ENCODE data around the gene KLHL28.
A peak's percentile ranks its signal among the peaks of the same experiment; 100 is the strongest.

Gene KLHL28

DNA sequence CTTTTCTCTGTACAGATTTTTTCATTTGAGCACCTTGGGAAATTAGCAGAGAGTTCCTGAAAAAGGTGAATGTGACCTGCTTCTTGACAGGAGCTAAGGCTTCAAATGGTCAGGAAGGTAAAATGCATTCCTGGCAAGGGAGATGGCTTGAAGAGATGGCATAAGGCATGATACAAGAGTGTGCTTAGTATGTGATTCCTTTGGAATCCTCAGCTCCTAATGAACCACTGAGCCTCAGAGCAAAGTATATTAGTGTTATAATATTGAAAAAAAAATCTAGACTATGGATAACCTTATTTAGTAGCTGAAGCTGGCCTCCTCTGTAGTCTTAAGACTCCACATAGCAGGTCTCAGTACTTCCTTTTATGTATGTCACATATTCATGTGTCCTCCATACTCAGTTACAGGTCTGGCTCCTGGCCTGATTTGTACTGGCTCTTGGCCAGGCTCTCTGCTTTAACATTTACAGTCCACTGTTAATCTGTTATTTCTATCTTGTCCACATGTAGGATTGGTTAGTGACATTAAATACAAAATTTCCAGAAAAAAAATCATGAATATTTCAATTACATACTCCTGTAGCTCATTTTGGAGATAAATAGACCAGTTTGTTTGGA is 18.1 kb upstream of the KLHL28 start:
- Histone ChIP-seq H3K27me3 (ENCODE audit: control insufficient read depth in 1 of 2, insufficient read depth in 2 of 2, low read length in 2 of 2) (no peaks in the 10 kb centered on the region), H3K9ac (ENCODE audit: low read depth in 1 of 2, low read length in 2 of 2) (no peak overlapping the region), H3K27ac (ENCODE audit: low read depth, low read length) (no peak overlapping the region), H3K36me3 (ENCODE audit: control insufficient read depth in 1 of 2, insufficient read depth in 2 of 2, low read length in 2 of 2) (no peaks in the 10 kb centered on the region), H3K4me3 (ENCODE audit: low read depth in 1 of 2, low read length in 2 of 2) (no peak overlapping the region), H3K4me1 (ENCODE audit: control insufficient read depth in 1 of 2, insufficient read depth in 2 of 2, low read length in 2 of 2) (no peaks in the 10 kb centered on the region), H3K9me3 (ENCODE audit: control insufficient read depth in 1 of 2, low read length in 2 of 2) (no peaks in the 10 kb centered on the region)

DNA sequence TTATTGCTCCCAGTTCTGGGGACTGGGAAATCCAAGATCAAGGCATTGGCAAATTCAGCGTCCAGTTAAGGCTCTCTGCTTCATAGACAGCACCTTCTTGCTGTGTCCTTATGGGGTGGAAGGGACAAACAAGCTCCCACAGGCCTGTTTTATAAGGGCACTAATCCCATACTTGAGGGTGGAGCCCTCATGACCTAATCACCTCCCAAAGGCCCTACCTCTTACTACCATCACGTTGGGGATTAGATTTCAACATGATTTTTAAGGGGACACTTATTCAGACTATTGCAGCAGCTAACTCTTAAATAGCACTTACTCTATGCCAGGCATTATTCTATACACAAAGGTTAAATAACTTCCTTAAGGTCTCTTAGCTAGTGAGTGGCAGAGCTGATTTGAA is 17.5 kb upstream of the KLHL28 start:
- no peaks in the 10 kb centered on the region for H3K9me3 ChIP-seq (ENCODE audit: control insufficient read depth in 1 of 2, low read length in 2 of 2)
- no peaks in the 10 kb centered on the region for H3K36me3 ChIP-seq (ENCODE audit: control insufficient read depth in 1 of 2, insufficient read depth in 2 of 2, low read length in 2 of 2)
- no peaks in the 10 kb centered on the region for H3K4me1 ChIP-seq (ENCODE audit: control insufficient read depth in 1 of 2, insufficient read depth in 2 of 2, low read length in 2 of 2)
- H3K4me3 ChIP-seq (ENCODE audit: low read depth in 1 of 2, low read length in 2 of 2): no peak overlapping the region
- no peak overlapping the region for H3K27ac ChIP-seq (ENCODE audit: low read depth, low read length)
- H3K27me3 ChIP-seq (ENCODE audit: control insufficient read depth in 1 of 2, insufficient read depth in 2 of 2, low read length in 2 of 2): no peaks in the 10 kb centered on the region
- H3K9ac ChIP-seq (ENCODE audit: low read depth in 1 of 2, low read length in 2 of 2): no peak overlapping the region

DNA sequence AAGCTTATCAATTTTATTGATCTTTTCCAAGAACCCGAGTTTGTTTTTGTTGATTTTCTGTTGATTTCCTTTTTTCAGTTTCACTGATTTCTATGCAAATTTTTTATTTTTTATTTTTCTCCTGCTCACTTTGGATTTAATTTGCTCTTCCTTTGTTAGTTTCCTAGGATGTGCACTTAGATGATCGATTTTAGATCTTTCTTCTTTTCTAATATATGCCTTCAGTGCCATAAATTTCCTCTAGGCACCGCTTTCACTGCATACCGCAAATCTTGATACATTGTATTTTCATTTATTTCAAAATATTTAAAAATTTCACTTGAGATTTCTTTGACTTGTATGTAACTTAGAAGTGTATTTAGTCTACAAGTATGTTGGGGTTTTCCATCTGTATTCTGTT is 9.7 kb upstream of the KLHL28 start:
- Histone ChIP-seq H3K9ac (ENCODE audit: low read depth in 1 of 2, low read length in 2 of 2) (no peak overlapping the region), H3K9me3 (ENCODE audit: control insufficient read depth in 1 of 2, low read length in 2 of 2) (peaks cover 0 to 6% of the 10 kb centered on the region in 2 donors), H3K4me3 (ENCODE audit: low read depth in 1 of 2, low read length in 2 of 2) (no peak overlapping the region), H3K27me3 (ENCODE audit: control insufficient read depth in 1 of 2, insufficient read depth in 2 of 2, low read length in 2 of 2) (no peaks in the 10 kb centered on the region), H3K36me3 (ENCODE audit: control insufficient read depth in 1 of 2, insufficient read depth in 2 of 2, low read length in 2 of 2) (no peaks in the 10 kb centered on the region), H3K4me1 (ENCODE audit: control insufficient read depth in 1 of 2, insufficient read depth in 2 of 2, low read length in 2 of 2) (peaks cover 8 to 13% of the 10 kb centered on the region in 2 donors), H3K27ac (ENCODE audit: low read depth, low read length) (no peak overlapping the region)

DNA sequence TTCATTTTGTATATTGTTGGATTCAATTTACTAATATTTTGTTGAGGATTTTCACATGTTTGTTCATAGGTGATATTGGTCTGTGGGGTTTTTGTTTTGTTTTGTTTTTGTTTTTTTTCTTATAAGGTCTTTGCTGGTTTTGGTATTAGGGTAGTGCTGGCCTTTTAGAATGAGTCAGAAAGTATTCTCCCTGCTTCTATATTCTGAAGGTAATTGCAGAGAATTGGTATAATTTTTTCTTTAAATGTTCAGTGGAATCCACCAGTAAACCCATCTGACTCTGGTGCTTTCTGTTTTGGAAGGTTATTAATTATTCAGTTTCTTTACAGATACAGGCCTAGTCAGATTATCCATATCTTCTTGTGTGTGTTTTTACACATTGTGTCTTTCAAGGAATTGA is 9.2 kb upstream of the KLHL28 start:
- Histone ChIP-seq H3K9me3 (ENCODE audit: control insufficient read depth in 1 of 2, low read length in 2 of 2) (peaks cover 0 to 6% of the 10 kb centered on the region in 2 donors), H3K9ac (ENCODE audit: low read depth in 1 of 2, low read length in 2 of 2) (no peak overlapping the region), H3K36me3 (ENCODE audit: control insufficient read depth in 1 of 2, insufficient read depth in 2 of 2, low read length in 2 of 2) (no peaks in the 10 kb centered on the region), H3K27me3 (ENCODE audit: control insufficient read depth in 1 of 2, insufficient read depth in 2 of 2, low read length in 2 of 2) (no peaks in the 10 kb centered on the region), H3K4me3 (ENCODE audit: low read depth in 1 of 2, low read length in 2 of 2) (no peak overlapping the region), H3K27ac (ENCODE audit: low read depth, low read length) (no peak overlapping the region), H3K4me1 (ENCODE audit: control insufficient read depth in 1 of 2, insufficient read depth in 2 of 2, low read length in 2 of 2) (peaks cover 8 to 13% of the 10 kb centered on the region in 2 donors)

DNA sequence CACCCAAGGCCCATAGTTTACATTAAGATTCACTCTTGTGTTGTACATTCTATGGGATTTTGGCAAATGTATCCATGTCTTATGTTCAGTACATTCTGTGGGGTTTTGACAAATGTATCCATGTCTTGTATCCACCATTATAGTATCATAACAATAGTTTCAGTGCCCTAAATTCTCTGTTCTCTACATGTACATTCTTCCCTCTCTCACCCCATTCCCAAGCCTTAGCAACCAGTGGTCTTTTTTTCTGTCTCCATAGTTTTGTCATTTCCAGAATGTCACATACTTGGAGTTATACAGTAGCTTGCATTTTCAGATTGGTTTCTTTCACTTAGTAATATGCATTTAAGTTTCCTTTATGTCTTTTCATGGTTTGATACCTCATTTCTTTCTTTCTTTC is 7.0 kb upstream of the KLHL28 start:
- peaks cover 16 to 23% of the 10 kb centered on the region in 2 donors for H3K4me1 ChIP-seq (ENCODE audit: control insufficient read depth in 1 of 2, insufficient read depth in 2 of 2, low read length in 2 of 2)
- H3K4me3 ChIP-seq (ENCODE audit: low read depth in 1 of 2, low read length in 2 of 2): no peak overlapping the region
- no peak overlapping the region for H3K27ac ChIP-seq (ENCODE audit: low read depth, low read length)
- H3K9me3 ChIP-seq (ENCODE audit: control insufficient read depth in 1 of 2, low read length in 2 of 2): peaks cover 0 to 6% of the 10 kb centered on the region in 2 donors
- H3K36me3 ChIP-seq (ENCODE audit: control insufficient read depth in 1 of 2, insufficient read depth in 2 of 2, low read length in 2 of 2): no peaks in the 10 kb centered on the region
- H3K9ac ChIP-seq (ENCODE audit: low read depth in 1 of 2, low read length in 2 of 2): no peak overlapping the region
- no peaks in the 10 kb centered on the region for H3K27me3 ChIP-seq (ENCODE audit: control insufficient read depth in 1 of 2, insufficient read depth in 2 of 2, low read length in 2 of 2)

DNA sequence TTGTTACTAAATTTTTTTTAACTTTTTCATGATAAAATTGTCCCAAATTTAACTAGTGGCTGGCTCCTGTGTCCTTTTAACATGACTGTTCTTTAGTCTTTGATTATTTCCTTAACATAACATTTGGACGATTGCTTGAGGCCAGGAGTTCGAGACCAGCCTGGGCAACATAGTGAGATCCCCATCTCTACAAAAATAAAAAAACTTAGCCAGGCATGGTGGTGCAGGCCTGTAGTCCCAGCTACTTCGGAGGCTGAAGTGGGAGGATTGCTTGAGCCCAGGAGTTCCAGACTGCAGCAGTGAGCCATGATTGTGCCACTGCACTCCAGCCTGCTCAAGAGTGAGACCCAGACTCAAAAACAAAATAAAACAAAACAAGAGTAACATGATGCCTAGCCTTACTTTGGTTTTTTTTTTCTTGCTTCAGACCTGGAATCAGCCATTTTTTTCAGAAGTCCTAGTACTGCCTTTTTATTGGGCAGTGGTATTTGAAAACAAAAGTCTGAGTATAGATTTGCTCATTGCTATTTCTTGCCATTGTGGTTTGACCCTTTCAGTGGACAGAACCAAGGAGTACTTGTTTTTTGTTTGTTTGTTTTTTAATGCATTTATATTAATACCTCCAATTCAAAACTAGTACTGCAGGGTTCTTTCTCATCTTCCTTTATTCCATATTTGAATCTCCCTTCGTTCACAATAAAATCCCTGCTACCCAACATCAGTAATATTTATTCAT is 5.0 kb upstream of the KLHL28 start:
- no peaks in the 10 kb centered on the region for H3K36me3 ChIP-seq (ENCODE audit: control insufficient read depth in 1 of 2, insufficient read depth in 2 of 2, low read length in 2 of 2)
- H3K9me3 ChIP-seq (ENCODE audit: control insufficient read depth in 1 of 2, low read length in 2 of 2): peaks cover 0 to 6% of the 10 kb centered on the region in 2 donors
- no peak overlapping the region for H3K9ac ChIP-seq (ENCODE audit: low read depth in 1 of 2, low read length in 2 of 2)
- no peak overlapping the region for H3K27ac ChIP-seq (ENCODE audit: low read depth, low read length)
- peaks cover 20 to 30% of the 10 kb centered on the region in 2 donors for H3K4me1 ChIP-seq (ENCODE audit: control insufficient read depth in 1 of 2, insufficient read depth in 2 of 2, low read length in 2 of 2)
- H3K4me3 ChIP-seq (ENCODE audit: low read depth in 1 of 2, low read length in 2 of 2): peak overlapping the region; percentile 28 to 65
- H3K27me3 ChIP-seq (ENCODE audit: control insufficient read depth in 1 of 2, insufficient read depth in 2 of 2, low read length in 2 of 2): no peaks in the 10 kb centered on the region

DNA sequence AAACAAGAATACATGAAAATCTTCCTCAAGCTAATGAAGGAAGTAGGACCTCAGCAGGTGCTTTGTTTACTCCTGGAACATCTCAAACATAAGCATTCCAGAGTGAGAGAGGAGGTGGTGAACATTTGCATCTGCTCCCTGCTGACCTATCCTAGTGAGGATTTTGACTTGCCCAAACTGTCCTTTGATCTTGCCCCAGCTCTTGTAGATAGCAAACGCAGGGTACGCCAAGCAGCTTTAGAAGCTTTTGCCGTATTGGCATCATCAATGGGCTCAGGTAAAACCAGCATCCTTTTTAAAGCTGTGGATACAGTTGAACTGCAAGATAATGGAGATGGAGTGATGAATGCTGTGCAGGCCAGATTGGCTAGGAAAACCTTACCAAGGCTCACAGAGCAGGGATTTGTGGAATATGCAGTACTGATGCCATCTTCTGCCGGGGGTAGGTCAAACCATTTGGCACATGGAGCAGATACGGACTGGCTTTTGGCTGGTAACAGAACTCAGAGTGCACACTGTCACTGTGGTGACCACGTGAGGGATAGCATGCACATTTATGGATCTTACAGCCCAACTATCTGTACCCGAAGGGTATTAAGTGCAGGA is 2.1 kb upstream of the KLHL28 start:
- no peaks in the 10 kb centered on the region for H3K36me3 ChIP-seq (ENCODE audit: control insufficient read depth in 1 of 2, insufficient read depth in 2 of 2, low read length in 2 of 2)
- peak overlapping the region; percentile 99 to 100 for H3K4me3 ChIP-seq (ENCODE audit: low read depth in 1 of 2, low read length in 2 of 2)
- no peaks in the 10 kb centered on the region for H3K27me3 ChIP-seq (ENCODE audit: control insufficient read depth in 1 of 2, insufficient read depth in 2 of 2, low read length in 2 of 2)
- H3K9me3 ChIP-seq (ENCODE audit: control insufficient read depth in 1 of 2, low read length in 2 of 2): no peaks in the 10 kb centered on the region
- no peak overlapping the region for H3K27ac ChIP-seq (ENCODE audit: low read depth, low read length)
- H3K4me1 ChIP-seq (ENCODE audit: control insufficient read depth in 1 of 2, insufficient read depth in 2 of 2, low read length in 2 of 2): peaks cover 34 to 41% of the 10 kb centered on the region in 2 donors
- H3K9ac ChIP-seq (ENCODE audit: low read depth in 1 of 2, low read length in 2 of 2): peak overlapping the region; percentile 88 to 94

DNA sequence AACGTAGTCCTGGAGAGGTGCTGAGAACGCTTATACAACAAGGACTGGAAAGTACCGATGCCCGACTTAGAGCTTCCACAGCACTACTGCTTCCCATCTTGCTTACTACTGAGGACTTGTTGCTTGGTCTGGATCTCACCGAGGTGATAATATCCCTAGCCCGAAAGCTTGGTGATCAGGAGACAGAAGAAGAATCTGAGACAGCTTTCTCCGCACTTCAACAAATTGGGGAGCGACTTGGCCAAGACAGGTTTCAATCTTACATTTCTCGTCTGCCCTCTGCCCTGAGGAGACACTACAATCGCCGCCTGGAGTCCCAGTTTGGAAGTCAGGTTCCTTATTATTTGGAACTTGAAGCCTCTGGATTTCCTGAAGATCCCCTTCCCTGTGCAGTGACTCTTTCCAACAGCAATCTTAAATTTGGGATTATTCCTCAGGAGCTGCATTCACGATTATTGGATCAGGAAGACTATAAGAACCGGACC is 1.3 kb upstream of the KLHL28 start:
- H3K4me3 ChIP-seq (ENCODE audit: low read depth in 1 of 2, low read length in 2 of 2): peak overlapping the region; percentile 99 to 100
- H3K27ac ChIP-seq (ENCODE audit: low read depth, low read length): no peak overlapping the region
- H3K4me1 ChIP-seq (ENCODE audit: control insufficient read depth in 1 of 2, insufficient read depth in 2 of 2, low read length in 2 of 2): peaks cover 40 to 45% of the 10 kb centered on the region in 2 donors
- peak overlapping the region; percentile 88 to 94 for H3K9ac ChIP-seq (ENCODE audit: low read depth in 1 of 2, low read length in 2 of 2)
- no peaks in the 10 kb centered on the region for H3K36me3 ChIP-seq (ENCODE audit: control insufficient read depth in 1 of 2, insufficient read depth in 2 of 2, low read length in 2 of 2)
- no peaks in the 10 kb centered on the region for H3K27me3 ChIP-seq (ENCODE audit: control insufficient read depth in 1 of 2, insufficient read depth in 2 of 2, low read length in 2 of 2)
- no peaks in the 10 kb centered on the region for H3K9me3 ChIP-seq (ENCODE audit: control insufficient read depth in 1 of 2, low read length in 2 of 2)

DNA sequence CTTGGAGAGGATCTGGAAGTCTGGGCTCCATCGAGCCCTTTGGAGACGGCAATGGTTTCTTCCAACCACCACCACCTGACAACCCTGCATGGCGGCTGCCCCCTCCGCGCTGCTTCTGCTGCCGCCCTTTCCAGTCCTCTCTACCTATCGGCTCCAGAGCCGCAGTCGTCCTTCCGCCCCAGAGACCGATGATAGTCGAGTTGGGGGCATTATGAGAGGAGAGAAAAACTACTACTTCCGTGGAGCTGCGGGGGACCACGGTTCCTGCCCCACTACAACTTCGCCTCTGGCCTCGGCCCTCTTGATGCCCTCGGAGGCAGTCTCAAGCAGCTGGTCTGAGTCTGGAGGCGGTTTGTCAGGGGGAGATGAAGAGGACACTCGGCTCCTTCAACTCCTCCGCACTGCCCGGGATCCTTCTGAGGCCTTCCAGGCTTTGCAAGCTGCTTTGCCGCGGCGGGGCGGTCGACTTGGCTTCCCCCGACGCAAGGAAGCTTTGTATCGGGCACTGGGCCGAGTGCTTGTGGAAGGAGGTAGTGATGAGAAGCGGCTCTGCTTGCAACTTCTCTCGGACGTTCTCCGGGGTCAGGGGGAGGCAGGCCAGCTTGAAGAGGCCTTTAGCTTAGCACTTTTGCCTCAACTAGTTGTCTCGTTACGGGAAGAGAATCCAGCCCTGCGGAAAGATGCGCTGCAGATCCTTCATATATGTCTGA is 742 bp upstream of the KLHL28 start:
- H3K9ac ChIP-seq (ENCODE audit: low read depth in 1 of 2, low read length in 2 of 2): peak overlapping the region; percentile 88 to 94
- H3K36me3 ChIP-seq (ENCODE audit: control insufficient read depth in 1 of 2, insufficient read depth in 2 of 2, low read length in 2 of 2): no peaks in the 10 kb centered on the region
- no peaks in the 10 kb centered on the region for H3K27me3 ChIP-seq (ENCODE audit: control insufficient read depth in 1 of 2, insufficient read depth in 2 of 2, low read length in 2 of 2)
- peak overlapping the region; percentile 99 to 100 for H3K4me3 ChIP-seq (ENCODE audit: low read depth in 1 of 2, low read length in 2 of 2)
- peak overlapping the region; percentile 96 for H3K27ac ChIP-seq (ENCODE audit: low read depth, low read length)
- no peaks in the 10 kb centered on the region for H3K9me3 ChIP-seq (ENCODE audit: control insufficient read depth in 1 of 2, low read length in 2 of 2)
- peaks cover 40 to 46% of the 10 kb centered on the region in 2 donors for H3K4me1 ChIP-seq (ENCODE audit: control insufficient read depth in 1 of 2, insufficient read depth in 2 of 2, low read length in 2 of 2)

DNA sequence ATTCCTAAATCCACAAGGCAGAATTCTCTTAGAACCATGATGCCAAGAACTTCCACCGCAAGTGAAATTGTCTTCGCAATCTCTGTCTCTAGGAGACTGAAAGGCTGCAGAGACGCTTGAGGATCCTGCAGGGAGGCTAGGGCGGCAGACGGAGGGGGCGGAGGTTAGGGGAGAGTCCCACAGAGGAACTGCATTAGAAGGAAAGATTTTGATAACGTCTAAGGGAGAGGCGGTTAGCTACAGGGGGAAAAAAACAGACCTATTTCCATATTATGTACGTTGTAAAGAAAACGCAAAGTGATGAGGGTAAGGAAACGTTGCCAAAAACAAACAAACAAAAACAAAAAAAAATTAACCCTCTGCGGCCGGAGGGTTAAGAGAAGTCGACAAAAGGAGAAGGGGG is 595 bp downstream of the KLHL28 start:
- Histone ChIP-seq H3K4me1 (ENCODE audit: control insufficient read depth in 1 of 2, insufficient read depth in 2 of 2, low read length in 2 of 2) (peaks cover 30 to 39% of the 10 kb centered on the region in 2 donors), H3K36me3 (ENCODE audit: control insufficient read depth in 1 of 2, insufficient read depth in 2 of 2, low read length in 2 of 2) (no peaks in the 10 kb centered on the region), H3K4me3 (ENCODE audit: low read depth in 1 of 2, low read length in 2 of 2) (peak overlapping the region; percentile 99 to 100), H3K9ac (ENCODE audit: low read depth in 1 of 2, low read length in 2 of 2) (peak overlapping the region; percentile 98 to 99), H3K9me3 (ENCODE audit: control insufficient read depth in 1 of 2, low read length in 2 of 2) (no peaks in the 10 kb centered on the region), H3K27me3 (ENCODE audit: control insufficient read depth in 1 of 2, insufficient read depth in 2 of 2, low read length in 2 of 2) (no peaks in the 10 kb centered on the region), H3K27ac (ENCODE audit: low read depth, low read length) (peak overlapping the region; percentile 96)

Data from duodenal mucosa (tissue), 2 donors.